GM12878 (cell line): ENCODE data around the gene CMC4. TPM values are rescaled to one million over a fixed set of nuclear protein-coding genes. Genes with fewer than 3 reads are reported as not detected.

Experiments
- ATAC-seq: fragments of 200-7000 bp; cut with Tn5 transposase; 3 replicates; pipeline ENCODE4 v1.9.1; 2020; ENCODE audit warnings: mild to moderate bottlenecking, moderate library complexity
- BruUV-seq: library from RNA; stranded (reverse); fragments of 400-500 nt; replicated peaks from 2 replicates; lab custom pipeline; 2021; lab: Mats Ljungman, UMichigan
- CTCF ChIA-PET: fragments of 300-600 bp; sonication (Branson Sonifier 250); formaldehyde crosslinking; extraction: SDS; loops from one replicate; lab custom pipeline; 2021; ENCODE audit warnings: inconsistent platforms; lab: Yijun Ruan, JAX
- POLR2A ChIA-PET: fragments of 350-600 bp; formaldehyde crosslinking; extraction: SDS; loops from one replicate; lab custom pipeline; 2021; ENCODE audit warnings: inconsistent platforms; lab: Charles Lee
- RAD21 ChIA-PET: fragments of 300-600 bp; sonication (Branson Sonifier 250); formaldehyde crosslinking; loops from one replicate; lab custom pipeline; 2023; ENCODE audit warnings: antibody characterized with exemption; ENCODE audit not compliant: unreplicated experiment; lab: Charles Lee
- SMC1A ChIA-PET: fragments of 300-600 bp; sonication (Branson Sonifier 250); formaldehyde crosslinking; loops from one replicate; lab custom pipeline; 2023; ENCODE audit not compliant: unreplicated experiment, uncharacterized antibody; lab: Charles Lee
- DNase-seq: peaks from one replicate; pipeline ENCODE4 v3.0.0-alpha.2; 2011; ENCODE audit warnings: low read depth, low spot score
- FAIRE-seq: peaks from 3 replicates; lab custom pipeline; 2011; peaks lifted over from hg19 to GRCh38; lab: Jason Lieb, UNC
- H2AFZ ChIP-seq: 2 replicates; pipeline ENCODE4 v1.6.0; 2011; ENCODE audit warnings: low read depth, low read length, control low read depth; ENCODE audit not compliant: control insufficient read depth
- H3K27ac ChIP-seq: 2 replicates; pipeline ENCODE4 v1.5.1; 2011; ENCODE audit warnings: control low read depth; ENCODE audit not compliant: control insufficient read depth, insufficient read depth
- H3K27me3 ChIP-seq, 2 experiments: replicated peaks in 1 of 2; 2 replicates each; pipeline versions ENCODE4 v1.6.0 to v1.6.1; 2011; ENCODE audit warnings: low read length in 1 of 2; ENCODE audit not compliant: control insufficient read depth in 2 of 2, insufficient read depth in 2 of 2
- H3K36me3 ChIP-seq, 2 experiments: 2 replicates each; pipeline ENCODE4 v1.5.1; 2011; ENCODE audit warnings: low read length in 1 of 2; ENCODE audit not compliant: control insufficient read depth in 2 of 2, insufficient read depth in 2 of 2
- H3K4me1 ChIP-seq: 2 replicates; pipeline ENCODE4 v1.6.1; 2011; ENCODE audit warnings: mild to moderate bottlenecking, low read length, moderate library complexity, mixed read lengths; ENCODE audit not compliant: control insufficient read depth, insufficient read depth
- H3K4me2 ChIP-seq: 2 replicates; pipeline ENCODE4 v1.6.0; 2011; ENCODE audit warnings: control low read depth; ENCODE audit not compliant: control insufficient read depth, insufficient read depth
- H3K4me3 ChIP-seq: fragments of 200-600 bp; sonication (generic); 2 replicates; pipeline ENCODE4 v1.5.1; 2016
- H3K79me2 ChIP-seq: 2 replicates; pipeline ENCODE4 v1.6.0; 2011; ENCODE audit warnings: low read length; ENCODE audit not compliant: control insufficient read depth, insufficient read depth
- H3K9ac ChIP-seq: 2 replicates; pipeline ENCODE4 v1.8.0; 2011; ENCODE audit warnings: low read length, control low read depth, mixed read lengths; ENCODE audit not compliant: control insufficient read depth, insufficient read depth
- H3K9me3 ChIP-seq: replicated peaks from 3 replicates; pipeline ENCODE4 v1.5.1; 2011; ENCODE audit warnings: mild to moderate bottlenecking, low read length; ENCODE audit not compliant: control insufficient read depth, insufficient read depth
- H4K20me1 ChIP-seq: 2 replicates; pipeline ENCODE4 v1.6.0; 2011; ENCODE audit not compliant: control insufficient read depth, insufficient read depth
- EED ChIP-seq: sonication (generic); IDR thresholded peaks from 2 replicates; pipeline ENCODE4 v1.6.1; 2016; ENCODE audit warnings: antibody characterized with exemption, low read depth
- GABPA ChIP-seq: IDR thresholded peaks from 2 replicates; pipeline ENCODE4 v1.6.1; 2014; ENCODE audit warnings: antibody characterized with exemption, low read depth, mild to moderate bottlenecking, inconsistent platforms
- NR2C1 ChIP-seq: fragments of 450-650 bp; IDR thresholded peaks from 2 replicates; pipeline ENCODE4 v1.6.1; 2017; ENCODE audit warnings: antibody characterized with exemption, mild to moderate bottlenecking, moderate library complexity
- POLR2AphosphoS2 ChIP-seq: IDR thresholded peaks from 2 replicates; pipeline ENCODE4 v1.6.1; 2011; ENCODE audit warnings: low read depth, mild to moderate bottlenecking, low read length, improper control_type of control experiment, moderate library complexity
- SREBF2 ChIP-seq: IDR thresholded peaks from 2 replicates; pipeline ENCODE4 v1.6.1; 2012; ENCODE audit warnings: mild to moderate bottlenecking, low read length
- TBL1XR1 ChIP-seq: IDR thresholded peaks from 2 replicates; pipeline ENCODE4 v1.6.1; 2012; ENCODE audit warnings: low read depth, low read length, improper control_type of control experiment
- WGBS: methylation state at CpG from one replicate; pipeline ENCODE4 v1.1.6; 2016; ENCODE audit warnings: low lambda C conversion rate; ENCODE audit not compliant: insufficient replicate concordance, insufficient coverage; ENCODE audit errors: missing lambda C conversion rate; 5-methylcytosine and 5-hydroxymethylcytosine counted together
- in situ Hi-C: fragments of 300-500 bp; cut with MboI; formaldehyde crosslinking; loops from 9 replicates; pipeline ENCODE4 v1.14.3; 2018; ENCODE audit warnings: mixed read lengths
- intact Hi-C: fragments of 100-400 bp; cut with micrococcal nuclease; formaldehyde crosslinking; loops from one replicate; pipeline ENCODE4 v1.14.2; 2022; ENCODE audit not compliant: unreplicated experiment
- polyA plus RNA-seq, 11 experiments: library from polyadenylated mRNA; depleted of rRNA in 4 of 11; unstranded in 6 of 11; stranded (reverse) in 5 of 11; fragments of >200 nt; fragmentation: Nextera tagmentation in 4 of 11; fragmentation: Illumina TruSeq in 1 of 11; extraction: Ambion mirVana in 4 of 11; extraction: Trizol in 1 of 11; gene quantifications; 1 replicate in 1 of 11; 2 replicates in 10 of 11; pipeline versions ENCODE4 v1.2.1 to v1.2.3, GENCODE V29; 2011 to 2016; ENCODE audit warnings: inconsistent platforms in 2 of 11, missing spikeins in 2 of 11, low read depth in 1 of 11
- total RNA-seq, 4 experiments: library from RNA; depleted of rRNA in 3 of 4; stranded (reverse); fragments of >200 nt in 3 of 4; fragmentation: Illumina TruSeq in 1 of 4; extraction: Trizol in 1 of 4; gene quantifications; 2 replicates each; pipeline versions ENCODE4 v1.2.1 to v1.2.3, GENCODE V29; 2013 to 2021
- TF ChIP-seq, protein P1 (sequence below): fragments of 450-650 bp; IDR thresholded peaks from 2 replicates; pipeline ENCODE4 v1.6.1; 2016; ENCODE audit warnings: mild to moderate bottlenecking

CMC4 gene
- total and polyA plus RNA-seq, 10 of the 15 experiments (the other 5 are each of a cell fraction or from before 2014, with no cell fraction given): 5.8 to 36.4 (median 21.0) TPM

GRCh38 chrX:155115174-155115819 lies 44.4 kb upstream of the CMC4 start:
- POLR2A ChIA-PET: no interaction called here
- H3K27ac ChIP-seq: no peak overlapping the region
- no TSS peak for BruUV-seq
- H3K4me2 ChIP-seq: no peak overlapping the region
- CTCF ChIA-PET: interaction anchor here (1.0 kb wide), 1 partner anchor 18 kb away, joined by 3 read pairs; no protein-coding TSS in a partner anchor
- 87% methylated on average over 1 of the region's 1 CpG for WGBS
- RAD21 ChIA-PET: no interaction called here
- H3K4me3 ChIP-seq: no peak overlapping the region
- no peaks in the 10 kb centered on the region for H3K9me3 ChIP-seq
- TF ChIP-seq POLR2AphosphoS2: no peak
- TF ChIP-seq TBL1XR1: no peak
- TF ChIP-seq SREBF2: no peak
- no peak for TF ChIP-seq NR2C1
- no peak for TF ChIP-seq GABPA
- TF ChIP-seq, protein P1, sequence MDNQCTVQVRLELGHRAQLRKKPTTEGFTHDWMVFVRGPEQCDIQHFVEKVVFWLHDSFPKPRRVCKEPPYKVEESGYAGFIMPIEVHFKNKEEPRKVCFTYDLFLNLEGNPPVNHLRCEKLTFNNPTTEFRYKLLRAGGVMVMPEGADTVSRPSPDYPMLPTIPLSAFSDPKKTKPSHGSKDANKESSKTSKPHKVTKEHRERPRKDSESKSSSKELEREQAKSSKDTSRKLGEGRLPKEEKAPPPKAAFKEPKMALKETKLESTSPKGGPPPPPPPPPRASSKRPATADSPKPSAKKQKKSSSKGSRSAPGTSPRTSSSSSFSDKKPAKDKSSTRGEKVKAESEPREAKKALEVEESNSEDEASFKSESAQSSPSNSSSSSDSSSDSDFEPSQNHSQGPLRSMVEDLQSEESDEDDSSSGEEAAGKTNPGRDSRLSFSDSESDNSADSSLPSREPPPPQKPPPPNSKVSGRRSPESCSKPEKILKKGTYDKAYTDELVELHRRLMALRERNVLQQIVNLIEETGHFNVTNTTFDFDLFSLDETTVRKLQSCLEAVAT: no peak
- TF ChIP-seq EED: no peak
- TF ChIP-seq, all 136 proteins: peak for 0
- H2AFZ ChIP-seq: no peak overlapping the region
- no peak overlapping the region for H3K9ac ChIP-seq
- in situ Hi-C loops: no loop called here
- H3K4me1 ChIP-seq: no peaks in the 10 kb centered on the region
- DNase-seq: no peak
- no peak for ATAC-seq
- SMC1A ChIA-PET: no interaction called here
- intact Hi-C loops: no loop called here
- H3K36me3 ChIP-seq: peaks cover 0 to 2% of the 10 kb centered on the region in 2 experiments; a peak in 1 of 4 replicates
- FAIRE-seq: no peak
- no peaks in the 10 kb centered on the region for H4K20me1 ChIP-seq
- H3K27me3 ChIP-seq: no peaks in the 10 kb centered on the region
- no peaks in the 10 kb centered on the region for H3K79me2 ChIP-seq
